ENCODE results near the gene NXPH4.
A peak's percentile ranks its signal among the peaks of the same experiment; 100 is the strongest.

The NXPH4 gene

DNA sequence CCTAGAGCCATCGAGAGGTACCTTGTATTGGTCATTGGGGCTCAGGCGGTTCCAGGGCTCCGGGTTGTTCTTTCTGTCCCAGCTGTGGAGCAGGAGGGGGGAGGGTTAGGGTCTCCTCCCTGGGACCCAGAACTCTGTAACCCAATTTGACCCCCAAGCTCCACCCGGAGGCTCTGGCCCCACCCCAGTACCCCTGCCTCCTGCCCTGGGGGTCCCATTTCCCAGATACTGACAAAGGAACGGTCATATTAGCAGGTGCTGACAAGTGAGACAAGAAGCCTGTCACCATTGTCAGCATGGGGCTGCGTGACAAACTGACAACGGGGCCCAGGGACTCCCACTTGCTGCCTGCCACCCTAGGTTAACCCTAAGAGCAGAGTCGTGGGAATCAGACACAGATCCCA, 19.1 kb downstream of the NXPH4 start:
- no peak overlapping the region for H3K27ac ChIP-seq
- TF ChIP-seq, protein P1, sequence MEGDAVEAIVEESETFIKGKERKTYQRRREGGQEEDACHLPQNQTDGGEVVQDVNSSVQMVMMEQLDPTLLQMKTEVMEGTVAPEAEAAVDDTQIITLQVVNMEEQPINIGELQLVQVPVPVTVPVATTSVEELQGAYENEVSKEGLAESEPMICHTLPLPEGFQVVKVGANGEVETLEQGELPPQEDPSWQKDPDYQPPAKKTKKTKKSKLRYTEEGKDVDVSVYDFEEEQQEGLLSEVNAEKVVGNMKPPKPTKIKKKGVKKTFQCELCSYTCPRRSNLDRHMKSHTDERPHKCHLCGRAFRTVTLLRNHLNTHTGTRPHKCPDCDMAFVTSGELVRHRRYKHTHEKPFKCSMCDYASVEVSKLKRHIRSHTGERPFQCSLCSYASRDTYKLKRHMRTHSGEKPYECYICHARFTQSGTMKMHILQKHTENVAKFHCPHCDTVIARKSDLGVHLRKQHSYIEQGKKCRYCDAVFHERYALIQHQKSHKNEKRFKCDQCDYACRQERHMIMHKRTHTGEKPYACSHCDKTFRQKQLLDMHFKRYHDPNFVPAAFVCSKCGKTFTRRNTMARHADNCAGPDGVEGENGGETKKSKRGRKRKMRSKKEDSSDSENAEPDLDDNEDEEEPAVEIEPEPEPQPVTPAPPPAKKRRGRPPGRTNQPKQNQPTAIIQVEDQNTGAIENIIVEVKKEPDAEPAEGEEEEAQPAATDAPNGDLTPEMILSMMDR (conservative IDR thresholded peaks at IDR 0.05): no peak

DNA sequence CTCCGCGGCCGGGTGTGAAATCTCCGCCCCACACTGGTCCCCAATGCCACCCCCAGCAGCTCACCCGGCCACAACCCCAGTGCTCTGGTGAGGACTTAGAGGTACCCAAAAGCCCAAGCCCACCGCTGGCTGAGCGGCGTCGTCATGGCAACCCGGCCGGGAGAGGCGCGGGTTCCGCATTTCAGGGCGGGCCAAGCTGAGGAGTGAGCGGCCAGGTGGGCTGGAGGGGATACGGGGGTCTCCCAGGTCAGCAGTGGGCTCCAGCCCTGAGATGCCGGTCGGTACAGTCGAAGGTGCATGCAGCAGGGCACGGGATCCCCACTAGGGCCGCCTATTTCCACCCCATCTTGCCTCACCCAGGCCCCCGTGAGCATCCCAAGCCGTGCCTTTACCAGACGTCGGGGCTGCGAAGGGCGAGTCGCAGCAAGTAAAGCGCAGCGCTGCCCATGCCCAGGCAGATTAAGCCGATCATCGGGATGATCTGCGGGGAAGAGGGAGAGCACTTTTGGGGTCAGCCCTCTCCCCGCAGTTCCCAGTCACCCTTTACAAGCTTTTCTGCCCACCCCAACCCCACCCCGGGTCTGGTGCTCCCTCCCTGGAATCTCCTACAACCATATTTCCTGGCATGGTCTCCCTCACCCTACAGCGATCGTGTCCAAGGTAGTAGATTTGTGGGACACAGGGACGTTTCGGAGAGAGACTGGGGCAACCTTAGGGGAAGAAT, 19.8 kb downstream of the NXPH4 start:
- TF ChIP-seq, protein P1 (conservative IDR thresholded peaks at IDR 0.05): no peak

DNA sequence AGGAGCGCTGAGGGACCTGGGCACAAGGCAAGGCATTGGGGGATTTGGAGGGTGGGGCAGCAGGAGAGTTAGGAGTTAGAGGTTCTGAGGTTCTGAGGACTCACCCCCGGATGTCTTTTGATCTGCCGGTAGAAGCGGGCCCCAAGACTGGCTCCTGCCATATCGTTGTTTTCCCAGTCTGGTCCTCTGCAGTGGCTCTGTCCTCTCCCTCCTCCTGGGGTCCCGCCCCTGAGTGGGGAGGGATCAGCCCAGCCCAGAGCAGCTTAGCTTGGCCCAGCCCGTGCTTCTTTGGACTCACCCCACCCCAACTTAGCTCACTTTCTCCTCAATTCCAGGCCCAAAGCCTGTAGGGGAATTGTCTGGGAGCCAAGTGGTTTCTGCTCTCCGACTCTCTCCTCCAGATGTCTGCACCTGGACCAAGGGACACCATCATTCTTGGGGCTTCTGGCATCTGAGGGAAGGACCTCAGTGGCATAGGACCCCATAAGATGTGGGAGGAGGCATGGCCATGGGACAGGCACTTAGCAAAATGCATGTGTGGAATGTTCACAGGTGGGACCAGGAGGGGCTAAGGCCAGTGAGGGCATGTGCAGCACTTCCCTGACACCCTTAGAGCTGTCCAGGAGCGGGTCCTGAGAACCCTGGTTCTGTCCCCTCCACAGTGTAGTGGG, 20.5 kb downstream of the NXPH4 start:
- TF ChIP-seq, protein P1 (conservative IDR thresholded peaks at IDR 0.05): no peak
- peak overlapping the region; percentile 13; the same call in 1 of the 2 replicates for H3K27ac ChIP-seq

More for the DNA sequence above, 19.8 kb downstream of the NXPH4 start:
- H3K27ac ChIP-seq: no peak overlapping the region

- H3K27ac ChIP-seq: peak overlapping the region; percentile 13; the same call in 1 of the 2 replicates
- TF ChIP-seq, protein P1 (conservative IDR thresholded peaks at IDR 0.05): no peak
Measured at GRCh38 chr12:57237596-57237931, 21.0 kb downstream of the NXPH4 start.

- H3K27ac ChIP-seq: peak overlapping the region; percentile 87; the same call in 1 of the 2 replicates
- TF ChIP-seq, protein P1 (conservative IDR thresholded peaks at IDR 0.05): no peak
Measured at GRCh38 chr12:57237932-57238853, 21.6 kb downstream of the NXPH4 start.

DNA sequence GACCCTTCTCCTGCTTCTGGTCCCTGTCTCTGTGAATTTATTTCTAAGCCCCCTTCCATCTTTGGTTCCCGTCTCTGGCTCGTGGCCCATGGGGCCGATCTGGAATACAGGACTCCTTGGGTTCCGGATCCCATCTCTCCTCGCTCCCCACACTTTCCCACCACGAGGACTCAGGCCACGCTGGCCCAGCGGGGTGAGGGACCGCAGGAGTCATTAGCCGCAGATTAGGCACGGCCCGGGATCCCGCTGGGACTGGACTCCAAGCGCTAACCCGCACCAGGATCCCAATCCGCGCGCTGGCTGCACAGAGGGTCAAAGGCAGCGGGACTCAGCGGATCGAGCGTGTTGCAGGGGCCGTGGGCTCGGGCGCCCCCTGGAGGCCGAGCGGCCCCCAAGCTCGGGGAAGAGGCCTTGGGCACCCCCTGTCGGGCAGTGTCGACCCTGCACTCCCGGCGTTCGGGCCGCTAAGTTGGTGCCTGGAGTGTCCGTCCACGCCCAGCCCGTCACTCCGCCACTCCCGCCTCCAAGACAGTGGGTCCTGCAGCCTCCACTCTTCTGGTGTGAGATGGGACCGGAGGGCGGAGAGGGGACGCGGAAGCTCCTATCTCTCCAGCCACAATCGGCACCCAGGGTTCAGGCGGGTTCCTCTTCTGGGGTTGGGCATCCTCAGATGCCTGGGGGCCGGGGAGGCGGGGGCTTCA, 22.4 kb downstream of the NXPH4 start:
- TF ChIP-seq, protein P1 (conservative IDR thresholded peaks at IDR 0.05): peak; percentile 100
- peak overlapping the region; percentile 87 for H3K27ac ChIP-seq
